GM12891 (cell line): ENCODE results near the gene SLC35F4.

ENCODE experiments used
- PAX5 ChIP-seq: IDR thresholded peaks from 2 replicates; pipeline ENCODE4 v1.6.1; 2011; ENCODE audit warnings: low read length, moderate library complexity, mild to moderate bottlenecking; ENCODE audit not compliant: insufficient read depth, severe bottlenecking
- POLR2A ChIP-seq: IDR thresholded peaks from 2 replicates; pipeline ENCODE4 v1.6.1; 2011; ENCODE audit warnings: low read depth, low read length, control low read depth
- POLR2AphosphoS5 ChIP-seq: IDR thresholded peaks from 2 replicates; pipeline ENCODE4 v1.6.1; 2011; ENCODE audit warnings: low read depth, low read length, control low read depth
- POU2F2 ChIP-seq: IDR thresholded peaks from 2 replicates; pipeline ENCODE4 v1.6.1; 2011; ENCODE audit warnings: low read depth, mild to moderate bottlenecking, control low read depth, low read length, moderate library complexity
- SPI1 ChIP-seq: IDR thresholded peaks from 2 replicates; pipeline ENCODE4 v1.6.1; 2011; ENCODE audit warnings: low read depth, low read length, control low read depth
- TAF1 ChIP-seq: IDR thresholded peaks from 2 replicates; pipeline ENCODE4 v1.6.1; 2011; ENCODE audit warnings: low read depth, low read length, control low read depth

DNA sequence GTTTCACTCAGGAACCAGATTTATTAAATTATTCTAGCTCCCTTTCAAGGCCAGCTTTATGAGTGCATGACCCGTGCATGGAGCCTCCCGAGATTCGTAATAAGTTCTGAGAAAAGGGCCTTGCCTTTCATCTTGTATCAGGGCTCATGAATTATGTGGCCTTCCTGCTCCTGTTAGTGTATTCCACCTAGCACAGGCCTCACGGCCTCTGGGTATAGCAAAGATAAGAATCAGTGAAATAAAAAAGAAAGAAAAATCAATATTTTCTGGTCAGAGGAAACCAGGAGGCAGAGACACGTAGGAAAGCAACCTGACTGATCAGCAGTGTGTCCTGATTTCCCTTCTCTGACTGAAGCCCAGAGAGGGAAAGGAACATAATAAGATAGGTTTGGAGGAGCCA lies 111.4 kb downstream of the SLC35F4 start:
- TF ChIP-seq POLR2A, result no peak
- no peak for TF ChIP-seq POLR2AphosphoS5
- TF ChIP-seq PAX5, result no peak
- no peak for TF ChIP-seq POU2F2
- TF ChIP-seq SPI1, result no peak
- TF ChIP-seq TAF1, result no peak
